NCI-H526 (cell line): Measurements from ENCODE around the gene SLC35D1.
"Not testable (repeated sequence)": the region's sequence is repeated elsewhere in the genome, so short reads cannot be mapped to it uniquely, and the experiment has no call there.

Source experiments
- DNase-seq, 2 experiments: peaks; one replicate each; lab custom pipeline; 2025; lab: John Stamatoyannopoulos, UW

Gene SLC35D1

GRCh38 chr1:67053785-67054772 is at the start of gene SLC35D1:
SLC35D1 (minus strand) TSS chr1:67054148; CDS start chr1:67054013, 135 bp downstream.
- DNase-seq: peak; percentile 84 to 95

DNA sequence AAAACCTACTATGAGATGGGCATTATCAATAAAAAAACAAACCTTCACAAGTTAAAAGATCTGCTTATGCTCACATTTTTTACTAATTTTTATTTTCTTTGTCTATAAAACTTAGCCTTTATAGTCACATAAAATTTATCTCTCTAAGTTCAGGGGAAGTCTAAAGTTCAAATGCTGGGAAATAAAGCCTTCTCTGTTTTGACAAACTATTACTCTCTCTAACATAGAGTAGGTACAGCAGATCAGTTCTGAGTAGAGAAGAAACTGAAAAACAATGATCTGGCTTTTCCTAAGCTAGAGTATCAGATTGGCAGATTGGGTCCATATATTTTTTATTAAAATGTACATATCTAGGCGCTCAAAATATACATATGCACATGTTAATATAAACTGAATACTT is 49.6 kb upstream of the SLC35D1 start:
- DNase-seq: peak in 1 of 2 experiments; percentile 13

DNA sequence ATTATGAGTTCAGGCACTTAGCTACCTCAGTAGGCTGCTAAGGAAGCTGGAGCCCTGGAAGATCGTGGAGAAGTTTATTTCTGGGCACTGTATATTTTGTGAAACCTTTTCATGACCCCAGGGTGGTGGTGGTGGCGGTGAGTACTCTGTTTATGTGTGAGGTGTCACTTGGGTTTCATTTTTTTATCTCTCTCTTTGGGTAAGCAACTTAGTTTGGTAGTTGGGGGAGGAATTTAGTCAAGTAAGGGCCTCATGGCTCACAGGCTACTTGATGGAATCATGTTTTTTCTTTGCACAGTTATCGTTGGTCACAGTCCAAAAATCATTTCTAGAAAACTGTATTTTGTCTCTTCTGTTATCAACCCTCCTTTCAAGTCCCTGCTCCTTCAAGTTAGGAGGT is 46.9 kb upstream of the SLC35D1 start:
- DNase-seq: no peak

GRCh38 chr1:67097305-67097704 is 43.4 kb upstream of the SLC35D1 start:
- DNase-seq: peak in 1 of 2 experiments; percentile 3

DNA sequence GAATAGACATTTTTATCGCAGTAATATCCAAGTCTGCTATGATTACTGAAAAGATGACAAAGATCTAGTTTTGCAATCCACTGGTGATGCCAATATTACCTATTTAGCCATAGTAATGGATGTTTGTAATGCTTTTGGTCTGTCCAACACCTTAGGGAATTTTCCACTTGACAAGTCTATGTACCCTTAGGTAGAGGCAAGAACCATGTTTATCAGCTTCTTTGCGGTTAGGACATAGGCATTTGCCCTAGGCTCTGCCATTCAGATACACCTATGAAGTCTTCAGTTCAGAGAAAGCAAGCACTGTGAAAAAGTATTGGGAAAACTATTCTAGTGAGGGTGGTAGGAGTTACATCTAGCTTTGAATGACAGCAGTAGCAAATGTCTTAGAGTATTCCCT is 40.2 kb upstream of the SLC35D1 start:
- DNase-seq: no peak

DNA sequence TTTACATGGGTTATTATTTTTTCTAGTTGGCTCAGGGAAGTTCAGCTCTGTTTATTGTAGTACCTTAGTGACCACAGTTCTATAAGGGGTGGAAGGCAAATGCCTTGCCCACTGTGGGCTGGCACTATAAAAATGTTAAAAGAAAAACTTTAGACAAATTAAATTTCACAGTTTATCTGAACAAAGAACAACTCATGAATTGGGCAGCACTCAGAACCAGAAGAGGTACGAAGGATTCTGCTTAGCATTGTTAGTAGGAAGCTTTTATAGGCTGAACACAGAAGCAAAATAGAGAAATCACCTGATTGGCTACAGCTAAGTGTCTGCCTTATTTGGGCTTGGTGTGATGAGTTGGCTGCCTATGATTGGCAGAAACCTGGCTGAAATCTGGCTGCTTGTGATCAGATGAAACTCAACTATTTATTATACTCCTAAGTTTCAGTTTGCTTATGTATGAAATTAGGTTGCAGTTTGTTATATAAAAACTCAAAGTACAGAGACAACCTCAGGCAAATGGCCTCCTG is 35.8 kb upstream of the SLC35D1 start:
- DNase-seq: no peak

DNA sequence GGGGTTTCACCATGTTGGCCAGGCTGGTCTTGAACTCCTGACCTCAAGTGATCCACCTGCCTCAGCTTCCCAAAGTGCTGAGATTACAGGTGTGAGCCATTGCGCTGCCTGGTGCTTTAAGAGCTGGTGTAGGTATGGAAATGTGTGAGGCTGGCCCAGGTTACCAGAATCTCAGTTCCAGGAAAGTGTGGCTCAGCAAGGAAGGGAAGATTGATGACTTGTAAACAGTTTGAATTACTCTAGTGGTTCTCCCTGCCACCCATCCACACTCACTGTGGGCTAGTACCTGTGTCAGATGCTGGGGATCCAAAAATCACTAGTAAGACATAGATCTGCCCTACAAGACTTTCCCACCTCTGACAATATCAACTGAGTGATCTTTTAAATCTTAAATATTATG is 34.5 kb upstream of the SLC35D1 start:
- DNase-seq: no peak

DNA sequence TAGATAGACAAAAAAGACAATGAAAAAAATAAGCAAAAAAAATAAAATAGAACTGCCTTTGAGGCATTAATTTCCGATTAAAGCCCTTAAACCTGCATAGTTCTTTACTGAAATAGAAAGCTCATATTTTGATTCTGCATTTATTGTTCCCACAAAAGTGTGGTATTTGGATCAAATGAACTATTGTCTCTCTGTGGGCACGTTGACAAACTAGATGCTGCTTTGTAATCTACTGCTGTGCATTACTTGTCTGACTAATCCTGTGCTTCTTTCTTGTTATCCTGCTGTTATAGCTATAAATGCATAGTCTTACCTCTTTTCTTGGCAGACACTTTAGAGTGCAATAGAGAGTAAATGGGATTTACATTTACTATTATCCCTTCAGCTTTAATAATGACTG is 31.4 kb upstream of the SLC35D1 start:
- DNase-seq: no peak

GRCh38 chr1:67084765-67085318 is 30.9 kb upstream of the SLC35D1 start:
- no peak for DNase-seq

DNA sequence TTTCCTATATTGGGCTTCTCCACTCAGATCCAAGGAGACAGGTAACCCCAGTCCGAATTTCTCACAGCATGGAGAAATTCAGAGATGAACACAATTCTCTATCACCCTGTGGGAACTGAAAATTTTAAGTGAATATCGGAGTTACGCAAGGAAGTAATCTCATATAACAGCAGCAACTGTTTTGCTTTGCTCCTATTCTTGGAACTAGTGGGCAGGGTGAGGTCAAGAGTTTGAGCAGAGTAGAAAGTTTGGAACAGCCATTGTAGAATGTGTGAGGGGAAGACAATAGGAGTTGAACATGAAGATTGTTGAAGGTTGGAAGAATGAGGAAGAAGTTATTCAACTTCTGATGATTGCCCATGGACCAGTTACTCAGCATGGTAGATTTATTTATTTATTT is 24.3 kb upstream of the SLC35D1 start:
- no peak for DNase-seq

- DNase-seq: peak in 1 of 2 experiments; percentile 10
Observed at GRCh38 chr1:67077593-67077992, 23.6 kb upstream of the SLC35D1 start.

GRCh38 chr1:67072749-67073148 is 18.8 kb upstream of the SLC35D1 start:
- DNase-seq: no peak

GRCh38 chr1:67067655-67068054 is 13.7 kb upstream of the SLC35D1 start:
- DNase-seq: not testable (repeated sequence)

GRCh38 chr1:67062412-67062811 is 8.5 kb upstream of the SLC35D1 start:
- no peak for DNase-seq

DNA sequence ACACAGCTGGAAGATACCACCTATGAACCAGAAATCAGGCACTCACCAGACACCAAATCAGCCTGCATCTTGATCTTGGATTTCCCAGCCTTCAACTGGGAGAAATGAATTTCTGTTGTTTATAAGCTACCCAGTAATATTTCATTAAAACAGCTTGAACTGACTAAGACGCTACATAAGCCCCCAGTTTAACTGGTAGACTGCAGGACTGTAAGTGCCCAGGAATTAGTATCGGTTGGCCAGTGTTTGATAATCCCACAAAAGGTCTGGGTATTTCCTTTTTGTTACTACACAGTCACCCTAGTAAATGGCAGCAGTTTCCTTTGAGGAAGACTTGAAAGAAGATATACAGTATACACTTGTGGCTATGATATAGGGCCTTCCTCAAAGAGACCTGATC is 7.3 kb upstream of the SLC35D1 start:
- DNase-seq: no peak

- DNase-seq: no peak
Observed at GRCh38 chr1:67060811-67061218, 6.9 kb upstream of the SLC35D1 start.

DNA sequence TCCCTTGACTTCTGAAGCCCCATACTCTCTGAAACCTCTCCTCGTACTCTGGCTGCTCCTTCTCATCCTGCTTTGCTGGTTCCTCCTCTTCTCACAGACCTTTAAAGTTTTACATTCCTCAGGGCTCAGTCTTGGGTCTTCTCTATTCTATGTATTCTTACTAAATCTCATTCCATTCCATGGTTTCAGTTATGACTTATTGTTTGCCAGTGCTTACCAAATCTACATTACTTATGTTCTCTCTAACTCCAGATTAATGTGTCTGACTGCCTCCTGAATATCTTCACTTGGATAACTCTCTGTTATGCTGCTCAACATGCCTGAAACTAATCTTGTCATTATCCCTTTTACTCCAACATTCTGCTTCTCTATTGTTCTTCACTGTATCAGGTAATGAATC is 5.4 kb upstream of the SLC35D1 start:
- DNase-seq: no peak

- DNase-seq: no peak
Observed at GRCh38 chr1:67058761-67059160, 4.8 kb upstream of the SLC35D1 start.

DNA sequence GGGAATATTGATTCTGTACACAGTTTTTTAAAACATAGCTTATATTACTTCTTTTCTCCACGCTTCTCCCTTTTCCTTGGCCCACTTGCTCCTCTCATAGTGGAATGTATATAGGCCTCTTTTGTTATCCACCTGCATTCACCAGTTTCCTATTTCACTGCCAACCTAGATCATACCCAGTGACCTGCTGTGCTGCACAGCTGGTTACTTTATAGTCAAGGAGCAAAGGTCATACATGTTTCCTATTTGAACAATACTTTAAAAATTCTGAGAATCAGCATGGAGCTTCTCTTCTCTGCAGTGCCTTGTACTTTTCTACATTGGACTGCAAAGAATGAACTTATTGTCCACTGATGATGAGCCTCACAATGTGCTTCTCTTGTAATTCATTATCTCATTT is 4.3 kb upstream of the SLC35D1 start:
- DNase-seq: no peak

GRCh38 chr1:67053535-67053784 is 488 bp downstream of the SLC35D1 start:
- DNase-seq: peak in 1 of 2 experiments; percentile 86

DNA sequence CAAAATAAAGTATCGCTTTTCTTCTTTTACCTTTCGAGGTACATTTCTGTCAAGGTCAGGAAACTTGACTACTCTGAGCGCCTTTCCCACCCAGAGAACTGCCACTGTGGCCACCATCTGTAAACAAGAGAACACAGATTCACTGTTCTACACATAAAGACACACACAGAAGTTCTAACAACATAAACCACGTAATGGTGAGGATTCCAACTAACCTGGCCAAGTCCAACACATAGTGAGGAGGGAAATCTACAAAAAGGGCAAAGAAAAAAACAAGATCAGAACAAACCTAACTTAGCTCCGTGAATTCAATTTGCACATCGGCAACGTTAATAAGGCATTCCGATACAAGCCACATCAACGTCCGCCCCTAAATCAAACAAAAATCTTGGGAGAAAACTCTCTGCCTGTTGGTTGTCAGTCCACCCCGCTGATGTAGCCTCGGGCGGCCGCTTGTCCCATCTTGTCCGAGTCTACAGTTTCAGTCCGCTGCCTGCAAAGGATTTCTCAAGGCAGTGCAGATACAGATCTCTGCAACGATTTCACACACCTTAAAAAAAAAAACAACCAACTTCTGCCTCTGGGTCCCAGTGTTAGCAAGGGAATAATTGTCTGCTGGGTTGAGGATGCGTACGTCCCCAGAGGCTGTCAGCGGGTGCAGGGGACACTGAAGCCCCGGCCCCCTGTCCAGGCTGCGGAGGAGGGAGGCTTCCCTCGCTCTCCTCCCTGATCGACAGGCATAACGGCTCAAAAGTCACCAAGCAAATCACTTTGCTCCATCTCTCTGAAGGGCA is 1.0 kb downstream of the SLC35D1 start:
- DNase-seq: peak in 1 of 2 experiments; percentile 68

- DNase-seq: peak in 1 of 2 experiments; percentile 27
Observed at GRCh38 chr1:67051196-67051595, 2.8 kb downstream of the SLC35D1 start.
